ENCODE measurements around the gene MECP2.

DNA sequence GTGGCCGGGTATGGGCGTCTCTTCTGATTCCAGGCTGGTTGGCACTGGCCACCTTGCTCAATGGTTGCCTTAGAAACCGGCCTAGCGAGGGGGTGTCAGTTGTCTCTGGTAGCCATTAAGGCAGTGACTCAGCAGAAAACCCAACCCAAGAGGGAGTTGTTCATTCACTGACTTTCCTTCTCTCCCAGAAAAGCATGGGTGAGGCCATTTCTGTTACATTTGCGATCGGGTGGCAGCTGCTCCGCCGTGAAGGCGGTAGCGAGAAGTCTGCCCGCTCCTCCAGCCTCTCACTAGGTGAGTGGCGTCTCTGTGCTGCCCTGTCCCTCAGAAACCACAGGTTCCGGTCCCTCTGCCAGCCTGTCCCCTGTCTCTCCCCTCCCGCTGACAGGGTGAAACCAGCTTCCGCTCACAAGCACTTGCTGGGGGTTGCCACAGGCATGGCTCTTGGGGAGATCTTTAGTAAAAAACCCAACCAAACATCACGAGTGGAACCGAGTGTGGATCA lies 95.2 kb downstream of the MECP2 start:
- TF ChIP-seq CTCF (IDR thresholded peaks at IDR 0.05; ENCODE audit: insufficient read depth, low read length): no peak
- TF ChIP-seq, protein P1, sequence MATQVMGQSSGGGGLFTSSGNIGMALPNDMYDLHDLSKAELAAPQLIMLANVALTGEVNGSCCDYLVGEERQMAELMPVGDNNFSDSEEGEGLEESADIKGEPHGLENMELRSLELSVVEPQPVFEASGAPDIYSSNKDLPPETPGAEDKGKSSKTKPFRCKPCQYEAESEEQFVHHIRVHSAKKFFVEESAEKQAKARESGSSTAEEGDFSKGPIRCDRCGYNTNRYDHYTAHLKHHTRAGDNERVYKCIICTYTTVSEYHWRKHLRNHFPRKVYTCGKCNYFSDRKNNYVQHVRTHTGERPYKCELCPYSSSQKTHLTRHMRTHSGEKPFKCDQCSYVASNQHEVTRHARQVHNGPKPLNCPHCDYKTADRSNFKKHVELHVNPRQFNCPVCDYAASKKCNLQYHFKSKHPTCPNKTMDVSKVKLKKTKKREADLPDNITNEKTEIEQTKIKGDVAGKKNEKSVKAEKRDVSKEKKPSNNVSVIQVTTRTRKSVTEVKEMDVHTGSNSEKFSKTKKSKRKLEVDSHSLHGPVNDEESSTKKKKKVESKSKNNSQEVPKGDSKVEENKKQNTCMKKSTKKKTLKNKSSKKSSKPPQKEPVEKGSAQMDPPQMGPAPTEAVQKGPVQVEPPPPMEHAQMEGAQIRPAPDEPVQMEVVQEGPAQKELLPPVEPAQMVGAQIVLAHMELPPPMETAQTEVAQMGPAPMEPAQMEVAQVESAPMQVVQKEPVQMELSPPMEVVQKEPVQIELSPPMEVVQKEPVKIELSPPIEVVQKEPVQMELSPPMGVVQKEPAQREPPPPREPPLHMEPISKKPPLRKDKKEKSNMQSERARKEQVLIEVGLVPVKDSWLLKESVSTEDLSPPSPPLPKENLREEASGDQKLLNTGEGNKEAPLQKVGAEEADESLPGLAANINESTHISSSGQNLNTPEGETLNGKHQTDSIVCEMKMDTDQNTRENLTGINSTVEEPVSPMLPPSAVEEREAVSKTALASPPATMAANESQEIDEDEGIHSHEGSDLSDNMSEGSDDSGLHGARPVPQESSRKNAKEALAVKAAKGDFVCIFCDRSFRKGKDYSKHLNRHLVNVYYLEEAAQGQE (IDR thresholded peaks at IDR 0.05; ENCODE audit: insufficient replicate concordance, low read depth): no peak
- peak; percentile 86 for TF ChIP-seq POLR2AphosphoS5 (IDR thresholded peaks at IDR 0.05; ENCODE audit: low read depth)
